IPS-18c (cell line): ENCODE data around the gene ADARB2.

ENCODE experiments used
- H3K4me3 ChIP-seq: 2 replicates; pipeline ENCODE4 v1.7.0; 2013; ENCODE audit warnings: low read depth, mild to moderate bottlenecking, low read length, moderate library complexity; ENCODE audit not compliant: insufficient read depth
- H3K9me3 ChIP-seq: one replicate; pipeline ENCODE4 v1.6.1; 2013; ENCODE audit warnings: mild to moderate bottlenecking, low read length, moderate library complexity; ENCODE audit not compliant: control insufficient read depth, insufficient read depth

Gene ADARB2

DNA sequence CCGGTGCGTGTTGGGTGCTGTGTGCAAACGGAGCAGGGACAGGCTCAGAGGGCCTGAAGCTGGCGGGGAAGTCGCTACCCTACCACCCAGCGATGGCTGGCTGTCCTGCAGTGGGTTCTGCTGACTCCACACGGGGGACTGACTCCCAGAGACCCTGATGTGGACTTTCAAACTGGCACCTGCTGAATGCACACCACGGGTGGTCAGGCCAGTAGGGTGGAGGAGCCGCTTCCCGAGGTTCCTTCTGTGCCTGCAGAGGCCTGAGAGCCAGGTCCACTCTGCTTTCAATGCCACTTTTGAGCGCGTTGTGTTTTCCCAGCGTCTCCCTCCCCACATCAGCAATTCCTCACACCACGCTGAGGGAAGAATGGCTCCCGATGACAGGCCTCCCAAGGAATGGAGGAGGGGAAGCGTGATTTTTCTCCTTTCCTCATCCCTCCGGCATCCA is 135.3 kb downstream of the ADARB2 start:
- Histone ChIP-seq H3K9me3 (no peaks in the 10 kb centered on the region), H3K4me3 (no peak overlapping the region)

GRCh38 chr10:1601406-1601805 is 135.9 kb downstream of the ADARB2 start:
- no peak overlapping the region for H3K4me3 ChIP-seq
- no peaks in the 10 kb centered on the region for H3K9me3 ChIP-seq

DNA sequence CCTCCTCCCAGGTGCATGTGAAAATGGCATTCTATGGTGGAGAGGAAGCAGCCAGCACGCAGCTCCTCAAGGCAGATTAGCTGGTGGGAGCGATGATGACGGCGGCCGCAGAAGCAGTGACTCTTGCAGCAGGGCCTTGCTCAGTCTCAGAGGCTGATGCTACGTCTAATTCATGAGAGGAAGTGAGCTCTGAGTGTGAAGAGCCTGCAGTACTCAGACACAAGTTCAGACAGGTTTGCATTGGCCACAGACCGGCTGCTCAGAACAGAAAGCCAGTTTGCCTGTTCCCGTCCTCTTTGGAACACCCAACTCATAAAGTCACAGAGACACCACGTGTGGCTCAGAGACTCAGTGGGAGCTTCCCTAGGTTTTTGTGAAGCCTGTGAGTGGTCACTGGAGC is 136.5 kb downstream of the ADARB2 start:
- Histone ChIP-seq H3K9me3 (no peaks in the 10 kb centered on the region), H3K4me3 (no peak overlapping the region)

DNA sequence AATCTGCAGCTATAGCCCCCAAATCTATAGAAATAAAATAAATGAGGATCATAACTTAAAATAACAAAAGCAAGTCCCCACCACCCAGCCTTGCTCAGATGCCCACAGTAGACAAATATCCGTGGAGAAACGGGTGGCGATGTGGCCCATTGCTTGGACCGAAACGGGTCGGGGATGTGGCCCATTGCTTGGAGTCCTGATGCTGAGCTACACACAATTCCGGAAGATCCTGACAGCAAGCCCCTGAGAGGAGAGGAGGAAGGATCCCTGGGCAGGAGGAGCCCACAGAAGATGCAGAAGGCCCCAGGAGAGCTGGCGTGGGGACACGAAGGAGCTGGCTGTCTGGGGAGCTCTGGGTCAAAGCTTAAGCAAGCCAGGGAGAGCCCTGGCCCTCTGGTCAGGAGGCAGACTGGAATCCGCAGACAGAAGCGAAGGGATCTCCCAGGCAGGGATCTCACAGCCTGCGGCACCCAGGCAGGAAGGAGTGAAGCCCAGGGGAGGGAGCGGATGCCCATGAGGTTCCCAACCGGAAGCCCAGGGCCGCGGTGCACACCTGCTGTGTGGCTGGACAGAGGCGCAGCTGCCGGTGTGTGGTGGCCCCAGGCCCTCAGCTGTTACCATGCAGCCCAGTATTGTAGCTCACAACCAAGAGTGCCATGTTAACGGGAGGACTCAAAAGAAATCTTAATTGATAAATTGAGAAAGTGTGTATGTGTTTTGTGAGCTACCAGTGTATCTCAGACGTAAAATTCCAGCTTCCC is 138.8 kb downstream of the ADARB2 start:
- Histone ChIP-seq H3K9me3 (no peaks in the 10 kb centered on the region), H3K4me3 (no peak overlapping the region)

DNA sequence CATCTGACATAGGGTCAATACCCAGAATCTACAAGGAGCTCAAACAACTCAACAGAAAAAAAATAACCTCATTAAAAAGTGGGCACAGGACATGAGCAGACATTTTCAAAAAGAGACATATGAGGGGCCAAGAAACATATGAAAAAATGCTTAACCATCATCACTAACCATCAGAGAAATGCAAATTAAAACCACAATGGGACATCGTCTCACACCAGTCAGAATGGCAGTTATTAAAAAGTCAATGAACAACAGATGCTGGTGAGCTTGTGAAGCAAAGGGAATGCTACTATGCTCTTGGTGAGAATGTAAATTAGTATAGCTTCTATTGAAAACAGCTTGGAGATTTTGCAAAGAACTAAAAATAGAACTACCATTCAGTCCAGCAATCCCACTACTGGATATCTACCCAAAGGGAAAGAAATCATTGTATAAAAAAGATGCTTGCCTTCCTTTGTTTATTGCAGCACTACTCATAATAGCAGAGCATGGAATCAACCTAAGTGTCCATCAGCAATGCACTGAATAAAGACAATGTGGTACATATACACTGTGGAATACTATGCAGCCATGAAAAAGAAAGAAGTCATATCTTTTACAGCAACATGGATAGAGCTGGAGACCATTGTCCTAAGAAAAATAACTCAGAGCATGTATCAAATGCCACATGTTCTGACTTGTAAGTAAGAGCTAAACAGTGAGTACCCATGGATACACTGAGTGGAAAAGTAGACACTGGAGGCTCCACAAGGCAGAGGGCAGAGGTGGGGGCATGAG is 139.8 kb downstream of the ADARB2 start:
- no peak overlapping the region; the same call in 1 of the 2 replicates for H3K4me3 ChIP-seq
- no peaks in the 10 kb centered on the region for H3K9me3 ChIP-seq

GRCh38 chr10:1596482-1597099 is 140.7 kb downstream of the ADARB2 start:
- Histone ChIP-seq H3K9me3 (no peaks in the 10 kb centered on the region), H3K4me3 (no peak overlapping the region)

- H3K9me3 ChIP-seq = no peaks in the 10 kb centered on the region
Measured at GRCh38 chr10:1595726-1596125, 141.6 kb downstream of the ADARB2 start.

GRCh38 chr10:1595242-1595600 is 142.1 kb downstream of the ADARB2 start:
- no peak overlapping the region for H3K4me3 ChIP-seq
- no peaks in the 10 kb centered on the region for H3K9me3 ChIP-seq

More at GRCh38 chr10:1595726-1596125, 141.6 kb downstream of the ADARB2 start:
- H3K4me3 ChIP-seq = no peak overlapping the region

GRCh38 chr10:1594372-1595241 is 142.7 kb downstream of the ADARB2 start:
- no peaks in the 10 kb centered on the region for H3K9me3 ChIP-seq

GRCh38 chr10:1591742-1592141 is 145.6 kb downstream of the ADARB2 start:
- H3K9me3 ChIP-seq = no peaks in the 10 kb centered on the region
- H3K4me3 ChIP-seq = no peak overlapping the region

More at GRCh38 chr10:1594372-1595241, 142.7 kb downstream of the ADARB2 start:
- no peak overlapping the region for H3K4me3 ChIP-seq

DNA sequence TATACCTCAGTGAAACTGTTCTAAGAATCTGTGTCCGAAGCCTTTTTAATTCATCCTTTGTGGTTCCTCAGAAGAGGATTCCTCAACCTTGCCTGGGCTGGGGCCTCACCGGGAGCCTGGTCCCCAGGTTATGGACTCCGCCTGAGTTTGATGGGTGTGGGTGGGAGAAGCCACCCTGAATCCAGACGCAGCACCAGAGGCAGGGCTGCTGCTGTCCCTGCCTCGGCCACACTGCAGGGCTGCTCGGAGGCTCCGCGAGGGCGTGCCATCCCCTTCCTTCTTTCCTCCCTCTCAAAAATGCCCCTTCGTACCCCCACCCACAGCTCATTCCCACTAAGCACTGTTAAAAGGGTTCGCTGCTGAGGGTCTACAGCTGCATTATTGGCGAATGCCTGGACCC is 146.3 kb downstream of the ADARB2 start:
- Histone ChIP-seq H3K9me3 (no peaks in the 10 kb centered on the region), H3K4me3 (no peak overlapping the region)

DNA sequence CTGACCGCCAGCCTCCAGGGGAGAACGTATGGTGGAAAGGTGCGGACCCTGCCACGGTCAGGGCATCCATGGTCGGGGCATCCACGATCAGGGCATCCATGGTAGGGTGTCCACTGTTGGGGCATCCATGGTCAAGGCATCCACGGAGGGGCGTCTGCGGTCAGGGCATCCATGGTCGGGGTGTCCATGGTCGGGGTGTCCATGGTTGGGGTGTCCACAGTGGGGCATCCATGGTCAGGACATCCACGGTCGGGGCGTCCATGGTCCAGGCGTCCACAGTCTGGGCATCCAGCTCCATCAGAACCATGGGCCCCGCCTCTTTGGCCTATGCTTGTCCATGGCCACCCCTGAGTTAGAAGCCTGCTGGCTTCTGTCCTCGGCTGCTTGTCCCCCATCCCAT is 148.1 kb downstream of the ADARB2 start:
- H3K9me3 ChIP-seq = no peaks in the 10 kb centered on the region
- no peak overlapping the region for H3K4me3 ChIP-seq

GRCh38 chr10:1582739-1583138 is 154.6 kb downstream of the ADARB2 start:
- Histone ChIP-seq H3K9me3 (no peaks in the 10 kb centered on the region), H3K4me3 (no peak overlapping the region)

DNA sequence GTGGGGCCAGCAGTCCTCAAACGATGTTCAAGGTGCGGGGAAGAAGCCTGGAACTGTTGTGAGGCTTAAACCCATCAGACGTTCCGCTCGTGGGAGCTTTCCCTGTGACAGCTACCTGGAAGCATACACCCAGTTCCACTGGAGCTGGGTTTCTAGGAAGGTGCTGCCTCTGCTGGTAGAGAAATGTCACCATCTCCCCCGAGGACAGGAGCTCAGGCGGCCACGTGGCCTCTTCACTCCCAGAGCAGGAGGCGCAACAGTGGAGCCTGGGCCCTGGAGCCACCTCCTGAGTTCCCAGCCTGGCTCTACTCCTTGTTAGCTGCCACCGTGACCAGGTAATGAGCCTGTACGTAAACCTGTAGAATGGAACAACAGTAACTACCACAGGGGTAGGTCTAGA is 156.1 kb downstream of the ADARB2 start:
- H3K9me3 ChIP-seq = no peaks in the 10 kb centered on the region
- H3K4me3 ChIP-seq = no peak overlapping the region

- Histone ChIP-seq H3K9me3 (no peaks in the 10 kb centered on the region), H3K4me3 (no peak overlapping the region)
Measured at GRCh38 chr10:1579671-1580070, 157.7 kb downstream of the ADARB2 start.

DNA sequence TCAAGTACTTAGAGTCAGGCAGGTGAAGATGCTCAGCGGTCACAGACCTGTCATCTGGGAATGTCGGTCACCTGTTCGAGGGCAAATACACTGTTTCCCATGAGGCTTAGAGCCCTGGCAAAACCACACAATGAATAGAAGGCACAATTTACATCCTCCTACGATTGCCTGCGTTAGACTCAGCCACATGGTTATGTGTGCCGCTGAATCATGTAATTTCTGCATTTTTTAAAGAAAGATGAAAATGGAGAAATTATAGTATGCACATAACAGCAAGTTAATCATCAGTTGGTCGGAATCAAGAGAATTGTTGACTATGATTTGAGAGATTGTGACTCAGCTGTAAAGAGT is 158.2 kb downstream of the ADARB2 start:
- no peak overlapping the region for H3K4me3 ChIP-seq
- H3K9me3 ChIP-seq = no peaks in the 10 kb centered on the region

GRCh38 chr10:1578392-1579140 is 158.8 kb downstream of the ADARB2 start:
- no peaks in the 10 kb centered on the region for H3K9me3 ChIP-seq
- no peak overlapping the region for H3K4me3 ChIP-seq
